WTC11 (cell line): ENCODE results near the gene MAX. TPM values are rescaled to one million over a fixed set of nuclear protein-coding genes. Genes with fewer than 3 reads are reported as not detected.

Source experiments
- ATAC-seq: fragments of 200-7000 bp; cut with Tn5 transposase; 2 replicates; pipeline ENCODE4 v1.10.0; 2021; ENCODE audit warnings: mild to moderate bottlenecking, moderate library complexity
- CTCF ChIA-PET: fragments of 300-600 bp; sonication (Branson Sonifier 250); formaldehyde crosslinking; loops from one replicate; lab custom pipeline; 2021; ENCODE audit warnings: antibody characterized with exemption; lab: Charles Lee
- POLR2A ChIA-PET: fragments of 350-600 bp; sonication (Branson Sonifier 250); formaldehyde crosslinking; loops from one replicate; lab custom pipeline; 2021; ENCODE audit warnings: antibody characterized with exemption; lab: Charles Lee
- DNase-seq: peaks from one replicate; pipeline ENCODE4 v3.0.0; 2021; ENCODE audit warnings: low spot score
- H3K27ac Mint-ChIP-seq: 2 replicates; pipeline ENCODE4 v1.8.0; 2021; ENCODE audit warnings: mixed read lengths
- H3K27me3 Mint-ChIP-seq: 2 replicates; pipeline ENCODE4 v1.8.0; 2021; ENCODE audit warnings: low read depth, mild to moderate bottlenecking, moderate library complexity, mixed read lengths
- H3K36me3 Mint-ChIP-seq: 2 replicates; pipeline ENCODE4 v1.8.0; 2021; ENCODE audit warnings: mixed read lengths
- H3K4me1 Mint-ChIP-seq: 2 replicates; pipeline ENCODE4 v1.8.0; 2022; ENCODE audit warnings: mixed read lengths
- H3K4me3 Mint-ChIP-seq: 2 replicates; pipeline ENCODE4 v1.8.0; 2021; ENCODE audit warnings: mild to moderate bottlenecking, moderate library complexity, mixed read lengths
- H3K9me3 Mint-ChIP-seq: 2 replicates; pipeline ENCODE4 v1.8.0; 2021; ENCODE audit warnings: mixed read lengths
- ESRRA ChIP-seq: sonication (generic); formaldehyde crosslinking; IDR thresholded peaks from 2 replicates; pipeline ENCODE4 v1.8.1; 2022; ENCODE audit warnings: mild to moderate bottlenecking, missing genetic modification reagents, borderline replicate concordance
- ETV6 ChIP-seq: sonication (generic); formaldehyde crosslinking; IDR thresholded peaks from 2 replicates; pipeline ENCODE4 v1.8.1; 2022; ENCODE audit warnings: mild to moderate bottlenecking, missing genetic modification reagents
- GABPB1 ChIP-seq: sonication (generic); formaldehyde crosslinking; IDR thresholded peaks from 2 replicates; pipeline ENCODE4 v1.8.1; 2023; ENCODE audit warnings: mild to moderate bottlenecking, missing genetic modification reagents
- GRHL2 ChIP-seq: fragments of 250-450 bp; sonication (Bioruptor Pico); IDR thresholded peaks from 2 replicates; pipeline ENCODE4 v1.8.0; 2022; ENCODE audit warnings: mild to moderate bottlenecking, moderate library complexity; ENCODE audit not compliant: insufficient replicate concordance, severe bottlenecking
- HMGA2 ChIP-seq: fragments of 250-450 bp; sonication (Bioruptor Pico); IDR thresholded peaks from 2 replicates; pipeline ENCODE4 v1.4.0; 2021; ENCODE audit warnings: mild to moderate bottlenecking, moderate library complexity
- IRF2 ChIP-seq: sonication (generic); formaldehyde crosslinking; IDR thresholded peaks from 2 replicates; pipeline ENCODE4 v1.8.0; 2022; ENCODE audit warnings: low read depth, missing genetic modification reagents, borderline replicate concordance
- NFATC4 ChIP-seq: fragments of 250-450 bp; sonication (Bioruptor Pico); IDR thresholded peaks from 2 replicates; pipeline ENCODE4 v1.9.0; 2021; ENCODE audit warnings: mild to moderate bottlenecking
- NFYB ChIP-seq: sonication (generic); formaldehyde crosslinking; conservative IDR thresholded peaks from 2 replicates; pipeline ENCODE4 v1.8.0; 2022; ENCODE audit warnings: low read depth, missing genetic modification reagents
- RELA ChIP-seq: sonication (generic); formaldehyde crosslinking; IDR thresholded peaks from 2 replicates; pipeline ENCODE4 v1.8.1; 2022; ENCODE audit warnings: missing genetic modification reagents, mild to moderate bottlenecking, borderline replicate concordance
- RORB ChIP-seq: fragments of 250-450 bp; sonication (Bioruptor Pico); IDR thresholded peaks from 2 replicates; pipeline ENCODE4 v1.9.0; 2021; ENCODE audit warnings: mild to moderate bottlenecking
- TEAD4 ChIP-seq: sonication (generic); formaldehyde crosslinking; IDR thresholded peaks from 2 replicates; pipeline ENCODE4 v1.8.0; 2022; ENCODE audit warnings: mild to moderate bottlenecking, missing genetic modification reagents
- ZBTB21 ChIP-seq: sonication (generic); formaldehyde crosslinking; IDR thresholded peaks from 2 replicates; pipeline ENCODE4 v1.8.1; 2023; ENCODE audit warnings: mild to moderate bottlenecking, missing genetic modification reagents, borderline replicate concordance
- total RNA-seq: library from RNA; stranded (reverse); gene quantifications from 3 replicates; pipeline ENCODE4 v1.2.3, GENCODE V29; 2021
- TF ChIP-seq, protein P1 (sequence below): sonication (generic); formaldehyde crosslinking; IDR thresholded peaks from 2 replicates; pipeline ENCODE4 v1.8.1; 2023; ENCODE audit warnings: mild to moderate bottlenecking, missing genetic modification reagents, borderline replicate concordance
- TF ChIP-seq, protein P2 (sequence below): fragments of 250-450 bp; sonication (Bioruptor Pico); IDR thresholded peaks from 2 replicates; pipeline ENCODE4 v1.9.0; 2021; ENCODE audit warnings: mild to moderate bottlenecking, borderline replicate concordance
- TF ChIP-seq, protein P3 (sequence below): sonication (generic); formaldehyde crosslinking; IDR thresholded peaks from 2 replicates; pipeline ENCODE4 v1.8.0; 2022; ENCODE audit warnings: missing genetic modification reagents
- TF ChIP-seq, protein P4 (sequence below): sonication (generic); formaldehyde crosslinking; IDR thresholded peaks from 2 replicates; pipeline ENCODE4 v1.8.1; 2023; ENCODE audit warnings: mild to moderate bottlenecking, moderate library complexity, missing genetic modification reagents
- TF ChIP-seq, protein P5 (sequence below): sonication (generic); formaldehyde crosslinking; IDR thresholded peaks from 2 replicates; pipeline ENCODE4 v1.8.1; 2022; ENCODE audit warnings: mild to moderate bottlenecking, moderate library complexity, missing genetic modification reagents
- TF ChIP-seq, protein P6 (sequence below): sonication (generic); formaldehyde crosslinking; IDR thresholded peaks from 2 replicates; pipeline ENCODE4 v1.8.1; 2022; ENCODE audit warnings: low read depth, missing genetic modification reagents, borderline replicate concordance
- TF ChIP-seq, protein P7 (sequence below): sonication (generic); formaldehyde crosslinking; IDR thresholded peaks from 2 replicates; pipeline ENCODE4 v1.8.1; 2022; ENCODE audit warnings: low read depth, mild to moderate bottlenecking, moderate library complexity, missing genetic modification reagents, borderline replicate concordance

Gene MAX
- total RNA-seq, 1 experiment from 2014 or later: 58.5 TPM

DNA sequence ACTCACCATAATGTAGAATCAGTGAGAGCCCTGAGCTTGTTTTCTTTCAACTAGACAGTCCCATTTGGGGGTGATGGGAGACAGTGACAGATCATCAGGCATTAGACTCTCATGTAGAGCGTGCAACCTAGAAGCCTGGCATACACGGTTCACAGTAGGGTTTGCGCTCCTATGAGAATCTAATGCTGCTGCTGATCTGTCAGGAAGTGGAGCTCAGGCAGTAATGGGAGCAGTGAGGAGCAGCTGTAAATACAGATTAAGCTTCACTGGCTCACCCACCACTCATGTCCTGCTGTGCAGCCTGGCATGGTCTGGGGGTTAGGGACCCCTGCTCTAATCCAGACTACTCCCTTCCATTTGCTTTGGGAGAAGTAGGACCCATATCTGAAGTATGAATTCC, 60.0 kb downstream of the MAX start:
- ATAC-seq (no peak), DNase-seq (no peak)
- H3K36me3 Mint-ChIP-seq: peaks cover 24% of the 10 kb centered on the region
- TF ChIP-seq RELA (CRISPR knock-in tag): no peak
- TF ChIP-seq HMGA2 (CRISPR knock-in tag): no peak
- TF ChIP-seq, protein P1, sequence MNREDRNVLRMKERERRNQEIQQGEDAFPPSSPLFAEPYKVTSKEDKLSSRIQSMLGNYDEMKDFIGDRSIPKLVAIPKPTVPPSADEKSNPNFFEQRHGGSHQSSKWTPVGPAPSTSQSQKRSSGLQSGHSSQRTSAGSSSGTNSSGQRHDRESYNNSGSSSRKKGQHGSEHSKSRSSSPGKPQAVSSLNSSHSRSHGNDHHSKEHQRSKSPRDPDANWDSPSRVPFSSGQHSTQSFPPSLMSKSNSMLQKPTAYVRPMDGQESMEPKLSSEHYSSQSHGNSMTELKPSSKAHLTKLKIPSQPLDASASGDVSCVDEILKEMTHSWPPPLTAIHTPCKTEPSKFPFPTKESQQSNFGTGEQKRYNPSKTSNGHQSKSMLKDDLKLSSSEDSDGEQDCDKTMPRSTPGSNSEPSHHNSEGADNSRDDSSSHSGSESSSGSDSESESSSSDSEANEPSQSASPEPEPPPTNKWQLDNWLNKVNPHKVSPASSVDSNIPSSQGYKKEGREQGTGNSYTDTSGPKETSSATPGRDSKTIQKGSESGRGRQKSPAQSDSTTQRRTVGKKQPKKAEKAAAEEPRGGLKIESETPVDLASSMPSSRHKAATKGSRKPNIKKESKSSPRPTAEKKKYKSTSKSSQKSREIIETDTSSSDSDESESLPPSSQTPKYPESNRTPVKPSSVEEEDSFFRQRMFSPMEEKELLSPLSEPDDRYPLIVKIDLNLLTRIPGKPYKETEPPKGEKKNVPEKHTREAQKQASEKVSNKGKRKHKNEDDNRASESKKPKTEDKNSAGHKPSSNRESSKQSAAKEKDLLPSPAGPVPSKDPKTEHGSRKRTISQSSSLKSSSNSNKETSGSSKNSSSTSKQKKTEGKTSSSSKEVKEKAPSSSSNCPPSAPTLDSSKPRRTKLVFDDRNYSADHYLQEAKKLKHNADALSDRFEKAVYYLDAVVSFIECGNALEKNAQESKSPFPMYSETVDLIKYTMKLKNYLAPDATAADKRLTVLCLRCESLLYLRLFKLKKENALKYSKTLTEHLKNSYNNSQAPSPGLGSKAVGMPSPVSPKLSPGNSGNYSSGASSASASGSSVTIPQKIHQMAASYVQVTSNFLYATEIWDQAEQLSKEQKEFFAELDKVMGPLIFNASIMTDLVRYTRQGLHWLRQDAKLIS: no peak
- TF ChIP-seq RORB (CRISPR knock-in tag): no peak
- TF ChIP-seq, protein P2, sequence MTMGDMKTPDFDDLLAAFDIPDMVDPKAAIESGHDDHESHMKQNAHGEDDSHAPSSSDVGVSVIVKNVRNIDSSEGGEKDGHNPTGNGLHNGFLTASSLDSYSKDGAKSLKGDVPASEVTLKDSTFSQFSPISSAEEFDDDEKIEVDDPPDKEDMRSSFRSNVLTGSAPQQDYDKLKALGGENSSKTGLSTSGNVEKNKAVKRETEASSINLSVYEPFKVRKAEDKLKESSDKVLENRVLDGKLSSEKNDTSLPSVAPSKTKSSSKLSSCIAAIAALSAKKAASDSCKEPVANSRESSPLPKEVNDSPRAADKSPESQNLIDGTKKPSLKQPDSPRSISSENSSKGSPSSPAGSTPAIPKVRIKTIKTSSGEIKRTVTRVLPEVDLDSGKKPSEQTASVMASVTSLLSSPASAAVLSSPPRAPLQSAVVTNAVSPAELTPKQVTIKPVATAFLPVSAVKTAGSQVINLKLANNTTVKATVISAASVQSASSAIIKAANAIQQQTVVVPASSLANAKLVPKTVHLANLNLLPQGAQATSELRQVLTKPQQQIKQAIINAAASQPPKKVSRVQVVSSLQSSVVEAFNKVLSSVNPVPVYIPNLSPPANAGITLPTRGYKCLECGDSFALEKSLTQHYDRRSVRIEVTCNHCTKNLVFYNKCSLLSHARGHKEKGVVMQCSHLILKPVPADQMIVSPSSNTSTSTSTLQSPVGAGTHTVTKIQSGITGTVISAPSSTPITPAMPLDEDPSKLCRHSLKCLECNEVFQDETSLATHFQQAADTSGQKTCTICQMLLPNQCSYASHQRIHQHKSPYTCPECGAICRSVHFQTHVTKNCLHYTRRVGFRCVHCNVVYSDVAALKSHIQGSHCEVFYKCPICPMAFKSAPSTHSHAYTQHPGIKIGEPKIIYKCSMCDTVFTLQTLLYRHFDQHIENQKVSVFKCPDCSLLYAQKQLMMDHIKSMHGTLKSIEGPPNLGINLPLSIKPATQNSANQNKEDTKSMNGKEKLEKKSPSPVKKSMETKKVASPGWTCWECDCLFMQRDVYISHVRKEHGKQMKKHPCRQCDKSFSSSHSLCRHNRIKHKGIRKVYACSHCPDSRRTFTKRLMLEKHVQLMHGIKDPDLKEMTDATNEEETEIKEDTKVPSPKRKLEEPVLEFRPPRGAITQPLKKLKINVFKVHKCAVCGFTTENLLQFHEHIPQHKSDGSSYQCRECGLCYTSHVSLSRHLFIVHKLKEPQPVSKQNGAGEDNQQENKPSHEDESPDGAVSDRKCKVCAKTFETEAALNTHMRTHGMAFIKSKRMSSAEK (CRISPR knock-in tag): no peak
- TF ChIP-seq, protein P3, sequence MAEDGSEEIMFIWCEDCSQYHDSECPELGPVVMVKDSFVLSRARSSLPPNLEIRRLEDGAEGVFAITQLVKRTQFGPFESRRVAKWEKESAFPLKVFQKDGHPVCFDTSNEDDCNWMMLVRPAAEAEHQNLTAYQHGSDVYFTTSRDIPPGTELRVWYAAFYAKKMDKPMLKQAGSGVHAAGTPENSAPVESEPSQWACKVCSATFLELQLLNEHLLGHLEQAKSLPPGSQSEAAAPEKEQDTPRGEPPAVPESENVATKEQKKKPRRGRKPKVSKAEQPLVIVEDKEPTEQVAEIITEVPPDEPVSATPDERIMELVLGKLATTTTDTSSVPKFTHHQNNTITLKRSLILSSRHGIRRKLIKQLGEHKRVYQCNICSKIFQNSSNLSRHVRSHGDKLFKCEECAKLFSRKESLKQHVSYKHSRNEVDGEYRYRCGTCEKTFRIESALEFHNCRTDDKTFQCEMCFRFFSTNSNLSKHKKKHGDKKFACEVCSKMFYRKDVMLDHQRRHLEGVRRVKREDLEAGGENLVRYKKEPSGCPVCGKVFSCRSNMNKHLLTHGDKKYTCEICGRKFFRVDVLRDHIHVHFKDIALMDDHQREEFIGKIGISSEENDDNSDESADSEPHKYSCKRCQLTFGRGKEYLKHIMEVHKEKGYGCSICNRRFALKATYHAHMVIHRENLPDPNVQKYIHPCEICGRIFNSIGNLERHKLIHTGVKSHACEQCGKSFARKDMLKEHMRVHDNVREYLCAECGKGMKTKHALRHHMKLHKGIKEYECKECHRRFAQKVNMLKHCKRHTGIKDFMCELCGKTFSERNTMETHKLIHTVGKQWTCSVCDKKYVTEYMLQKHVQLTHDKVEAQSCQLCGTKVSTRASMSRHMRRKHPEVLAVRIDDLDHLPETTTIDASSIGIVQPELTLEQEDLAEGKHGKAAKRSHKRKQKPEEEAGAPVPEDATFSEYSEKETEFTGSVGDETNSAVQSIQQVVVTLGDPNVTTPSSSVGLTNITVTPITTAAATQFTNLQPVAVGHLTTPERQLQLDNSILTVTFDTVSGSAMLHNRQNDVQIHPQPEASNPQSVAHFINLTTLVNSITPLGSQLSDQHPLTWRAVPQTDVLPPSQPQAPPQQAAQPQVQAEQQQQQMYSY: no peak
- TF ChIP-seq IRF2 (CRISPR knock-in tag): no peak
- TF ChIP-seq, protein P4, sequence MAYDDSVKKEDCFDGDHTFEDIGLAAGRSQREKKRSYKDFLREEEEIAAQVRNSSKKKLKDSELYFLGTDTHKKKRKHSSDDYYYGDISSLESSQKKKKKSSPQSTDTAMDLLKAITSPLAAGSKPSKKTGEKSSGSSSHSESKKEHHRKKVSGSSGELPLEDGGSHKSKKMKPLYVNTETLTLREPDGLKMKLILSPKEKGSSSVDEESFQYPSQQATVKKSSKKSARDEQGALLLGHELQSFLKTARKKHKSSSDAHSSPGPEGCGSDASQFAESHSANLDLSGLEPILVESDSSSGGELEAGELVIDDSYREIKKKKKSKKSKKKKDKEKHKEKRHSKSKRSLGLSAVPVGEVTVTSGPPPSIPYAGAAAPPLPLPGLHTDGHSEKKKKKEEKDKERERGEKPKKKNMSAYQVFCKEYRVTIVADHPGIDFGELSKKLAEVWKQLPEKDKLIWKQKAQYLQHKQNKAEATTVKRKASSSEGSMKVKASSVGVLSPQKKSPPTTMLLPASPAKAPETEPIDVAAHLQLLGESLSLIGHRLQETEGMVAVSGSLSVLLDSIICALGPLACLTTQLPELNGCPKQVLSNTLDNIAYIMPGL (CRISPR knock-in tag): no peak
- no peak for TF ChIP-seq ESRRA (CRISPR knock-in tag)
- TF ChIP-seq, protein P5, sequence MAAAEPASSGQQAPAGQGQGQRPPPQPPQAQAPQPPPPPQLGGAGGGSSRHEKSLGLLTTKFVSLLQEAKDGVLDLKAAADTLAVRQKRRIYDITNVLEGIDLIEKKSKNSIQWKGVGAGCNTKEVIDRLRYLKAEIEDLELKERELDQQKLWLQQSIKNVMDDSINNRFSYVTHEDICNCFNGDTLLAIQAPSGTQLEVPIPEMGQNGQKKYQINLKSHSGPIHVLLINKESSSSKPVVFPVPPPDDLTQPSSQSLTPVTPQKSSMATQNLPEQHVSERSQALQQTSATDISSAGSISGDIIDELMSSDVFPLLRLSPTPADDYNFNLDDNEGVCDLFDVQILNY (CRISPR knock-in tag): no peak
- TF ChIP-seq NFYB (CRISPR knock-in tag): no peak
- TF ChIP-seq ZBTB21 (CRISPR knock-in tag): no peak
- no peak for TF ChIP-seq GRHL2 (CRISPR knock-in tag)
- no peak for TF ChIP-seq ETV6
- TF ChIP-seq, protein P6, sequence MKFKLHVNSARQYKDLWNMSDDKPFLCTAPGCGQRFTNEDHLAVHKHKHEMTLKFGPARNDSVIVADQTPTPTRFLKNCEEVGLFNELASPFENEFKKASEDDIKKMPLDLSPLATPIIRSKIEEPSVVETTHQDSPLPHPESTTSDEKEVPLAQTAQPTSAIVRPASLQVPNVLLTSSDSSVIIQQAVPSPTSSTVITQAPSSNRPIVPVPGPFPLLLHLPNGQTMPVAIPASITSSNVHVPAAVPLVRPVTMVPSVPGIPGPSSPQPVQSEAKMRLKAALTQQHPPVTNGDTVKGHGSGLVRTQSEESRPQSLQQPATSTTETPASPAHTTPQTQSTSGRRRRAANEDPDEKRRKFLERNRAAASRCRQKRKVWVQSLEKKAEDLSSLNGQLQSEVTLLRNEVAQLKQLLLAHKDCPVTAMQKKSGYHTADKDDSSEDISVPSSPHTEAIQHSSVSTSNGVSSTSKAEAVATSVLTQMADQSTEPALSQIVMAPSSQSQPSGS (CRISPR knock-in tag): no peak
- TF ChIP-seq, protein P7, sequence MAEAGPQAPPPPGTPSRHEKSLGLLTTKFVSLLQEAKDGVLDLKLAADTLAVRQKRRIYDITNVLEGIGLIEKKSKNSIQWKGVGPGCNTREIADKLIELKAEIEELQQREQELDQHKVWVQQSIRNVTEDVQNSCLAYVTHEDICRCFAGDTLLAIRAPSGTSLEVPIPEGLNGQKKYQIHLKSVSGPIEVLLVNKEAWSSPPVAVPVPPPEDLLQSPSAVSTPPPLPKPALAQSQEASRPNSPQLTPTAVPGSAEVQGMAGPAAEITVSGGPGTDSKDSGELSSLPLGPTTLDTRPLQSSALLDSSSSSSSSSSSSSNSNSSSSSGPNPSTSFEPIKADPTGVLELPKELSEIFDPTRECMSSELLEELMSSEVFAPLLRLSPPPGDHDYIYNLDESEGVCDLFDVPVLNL: no peak
- no peak for TF ChIP-seq TEAD4 (CRISPR knock-in tag)
- TF ChIP-seq GABPB1 (CRISPR knock-in tag): no peak
- TF ChIP-seq NFATC4 (CRISPR knock-in tag): no peak
- no peaks in the 10 kb centered on the region for H3K27me3 Mint-ChIP-seq
- H3K27ac Mint-ChIP-seq: no peak overlapping the region
- ChIA-PET CTCF (no interaction called here), POLR2A (no interaction called here)
- no peak overlapping the region for H3K4me3 Mint-ChIP-seq
- H3K9me3 Mint-ChIP-seq: no peaks in the 10 kb centered on the region
- H3K4me1 Mint-ChIP-seq: peaks cover 2% of the 10 kb centered on the region
